K562 (cell line): ENCODE results near the gene ZNF839. TPM values are rescaled to one million over a fixed set of nuclear protein-coding genes. Genes with fewer than 3 reads are reported as not detected.

ENCODE experiments used
- ATAC-seq: fragments of 200-7000 bp; cut with Tn5 transposase; 3 replicates; pipeline ENCODE4 v1.9.1; 2020; ENCODE audit warnings: moderate library complexity
- BruUV-seq: library from RNA; stranded (reverse); fragments of 400-500 nt; replicated peaks from 2 replicates; lab custom pipeline; 2021; lab: Mats Ljungman, UMichigan
- CTCF ChIA-PET: fragments of 300-600 bp; formaldehyde crosslinking; extraction: SDS; loops from one replicate; lab custom pipeline; 2021; ENCODE audit warnings: low intra/inter-chr PET ratio; lab: Yijun Ruan, JAX
- POLR2A ChIA-PET: fragments of 300-600, 350-650 bp; sonication (Branson Sonifier 250); formaldehyde crosslinking; extraction: SDS; loops from one replicate; lab custom pipeline; 2021; ENCODE audit warnings: antibody characterized with exemption, inconsistent platforms; lab: Yijun Ruan, JAX
- DNase-seq, 4 experiments: peaks; one replicate each; pipeline versions ENCODE4 v3.0.0 to v3.0.0-alpha.2; 2011 to 2018; ENCODE audit warnings: low spot score in 3 of 4, mixed read lengths in 3 of 4; ENCODE audit errors: extremely low read depth in 1 of 4
- FAIRE-seq: peaks from 2 replicates; lab custom pipeline; 2011; peaks lifted over from hg19 to GRCh38; lab: Jason Lieb, UNC
- H2AFZ ChIP-seq: 2 replicates; pipeline ENCODE4 v1.6.0; 2011; ENCODE audit warnings: low read depth, low read length, control low read depth, inconsistent platforms
- H3K27ac ChIP-seq: fragments of 200-600 bp; 3 replicates; pipeline ENCODE4 v1.8.0; 2011; ENCODE audit warnings: low read depth, mild to moderate bottlenecking, control low read depth, inconsistent platforms, low read length, moderate library complexity, mixed read lengths; ENCODE audit errors: extremely low read depth
- H3K27me3 ChIP-seq, 2 experiments: fragments of 300-600 bp in 1 of 2; 2 replicates in 1 of 2; 3 replicates in 1 of 2; pipeline versions ENCODE4 v1.6.0 to v1.8.0; 2011; ENCODE audit warnings: inconsistent platforms in 2 of 2, low read length in 2 of 2, mild to moderate bottlenecking in 1 of 2, mixed read lengths in 1 of 2, moderate library complexity in 1 of 2; ENCODE audit not compliant: control insufficient read depth in 2 of 2, insufficient read depth in 2 of 2
- H3K36me3 ChIP-seq: fragments of 300-600 bp; 3 replicates; pipeline ENCODE4 v1.8.0; 2011; ENCODE audit warnings: mild to moderate bottlenecking, low read length, inconsistent platforms; ENCODE audit not compliant: control insufficient read depth, insufficient read depth
- H3K4me1 ChIP-seq, 2 experiments: fragments of 200-600 bp in 1 of 2; replicated peaks in 1 of 2; 2 replicates in 1 of 2; 3 replicates in 1 of 2; pipeline versions ENCODE4 v1.5.1 to v1.8.0; 2011; ENCODE audit warnings: inconsistent platforms in 2 of 2, low read length in 2 of 2, mild to moderate bottlenecking in 1 of 2, mixed read lengths in 1 of 2, moderate library complexity in 1 of 2; ENCODE audit not compliant: control insufficient read depth in 2 of 2, insufficient read depth in 2 of 2
- H3K4me2 ChIP-seq: 2 replicates; pipeline ENCODE4 v1.6.1; 2011; ENCODE audit warnings: low read length, control low read depth, inconsistent platforms, mixed read lengths; ENCODE audit not compliant: insufficient read depth
- H3K4me3 ChIP-seq: fragments of 200-600 bp; sonication (generic), shearing (Covaris generic); 2 replicates; pipeline ENCODE4 v1.5.1; 2016; ENCODE audit warnings: control low read depth, inconsistent platforms
- H3K79me2 ChIP-seq: fragments of 200-600 bp; 3 replicates; pipeline ENCODE4 v1.8.0; 2011; ENCODE audit warnings: low read length, inconsistent platforms; ENCODE audit not compliant: control insufficient read depth, insufficient read depth
- H3K9ac ChIP-seq, 2 experiments: 2 replicates each; pipeline versions ENCODE4 v1.6.0 to v1.6.1; 2011; ENCODE audit warnings: low read depth in 2 of 2, low read length in 2 of 2, control low read depth in 1 of 2, inconsistent platforms in 1 of 2, mild to moderate bottlenecking in 1 of 2, mixed read lengths in 1 of 2; ENCODE audit not compliant: insufficient read depth in 1 of 2
- H3K9me1 ChIP-seq: one replicate; pipeline ENCODE4 v1.6.0; 2011; ENCODE audit warnings: inconsistent platforms, mild to moderate bottlenecking, low read length, moderate library complexity; ENCODE audit not compliant: control insufficient read depth, insufficient read depth
- H3K9me3 ChIP-seq: replicated peaks from 2 replicates; pipeline ENCODE4 v1.5.1; 2011; ENCODE audit warnings: low read depth, low read length, inconsistent platforms; ENCODE audit not compliant: control insufficient read depth, insufficient read depth
- H4K20me1 ChIP-seq: replicated peaks from 2 replicates; pipeline ENCODE4 v1.6.1; 2011; ENCODE audit warnings: low read length, inconsistent platforms, mixed read lengths; ENCODE audit not compliant: control insufficient read depth, insufficient read depth
- CREB1 ChIP-seq, 2 experiments: sonication (generic) in 1 of 2; formaldehyde crosslinking in 1 of 2; IDR thresholded peaks; 2 replicates each; pipeline versions ENCODE4 v1.6.1 to v1.8.0; 2012 to 2022; ENCODE audit warnings: inconsistent platforms in 1 of 2, mild to moderate bottlenecking in 1 of 2, missing genetic modification reagents in 1 of 2, moderate library complexity in 1 of 2
- NR3C1 ChIP-seq: sonication (generic); formaldehyde crosslinking; IDR thresholded peaks from 2 replicates; pipeline ENCODE4 v1.8.1; 2022; ENCODE audit warnings: missing genetic modification reagents
- RAD51 ChIP-seq: fragments of 450-650 bp; IDR thresholded peaks from 2 replicates; pipeline ENCODE4 v1.7.1; 2016; ENCODE audit warnings: low read depth, mild to moderate bottlenecking, borderline replicate concordance
- SNRNP70 ChIP-seq: fragments of 200-400 bp; formaldehyde crosslinking; optimal IDR thresholded peaks from 2 replicates; pipeline ENCODE3; 2017; ENCODE audit warnings: low read depth, low read length
- SREBF2 ChIP-seq: sonication (generic); formaldehyde crosslinking; IDR thresholded peaks from 2 replicates; pipeline ENCODE4 v1.4.0; 2020; ENCODE audit warnings: mild to moderate bottlenecking, missing genetic modification reagents
- TAF7 ChIP-seq: fragments of 450-650 bp; IDR thresholded peaks from 2 replicates; pipeline ENCODE4 v1.6.1; 2016; ENCODE audit warnings: missing genetic modification characterization, missing compliant biosample characterization
- ZNF717 ChIP-seq: fragments of 250-450 bp; sonication (Bioruptor Pico); IDR thresholded peaks from 2 replicates; pipeline ENCODE4 v1.5.0; 2021
- ZNF785 ChIP-seq: fragments of 250-450 bp; sonication (Bioruptor Pico); IDR thresholded peaks from 2 replicates; pipeline ENCODE4 v1.4.0; 2020; ENCODE audit warnings: mild to moderate bottlenecking
- WGBS: fragments of 100-300 bp; shearing (Covaris generic); methylation state at CpG from one replicate; pipeline ENCODE4 v1.1.6; 2016; ENCODE audit warnings: low coverage, mixed read lengths; ENCODE audit not compliant: insufficient coverage; ENCODE audit errors: missing lambda C conversion rate; 5-methylcytosine and 5-hydroxymethylcytosine counted together
- in situ Hi-C: fragments of 300-500 bp; cut with MboI; formaldehyde crosslinking; loops from 4 replicates; pipeline ENCODE4 v1.15.0; 2018; ENCODE audit warnings: inconsistent platforms, mixed read lengths
- intact Hi-C: fragments of 100-400 bp; cut with micrococcal nuclease; formaldehyde crosslinking; loops from 2 replicates; pipeline ENCODE4 v1.14.2; 2022
- polyA plus RNA-seq, 8 experiments: library from polyadenylated mRNA; depleted of rRNA in 4 of 8; stranded (reverse) in 5 of 8; unstranded in 3 of 8; fragments of >200 nt; fragmentation: Nextera tagmentation in 2 of 8; fragmentation: Illumina TruSeq in 1 of 8; extraction: Ambion mirVana in 2 of 8; extraction: Trizol in 1 of 8; gene quantifications; 2 replicates each; pipeline versions ENCODE4 v1.2.1 to v1.2.3, GENCODE V29; 2011 to 2014; ENCODE audit warnings: inconsistent platforms in 1 of 8, missing spikeins in 1 of 8
- total RNA-seq, 7 experiments: library from RNA; depleted of rRNA in 6 of 7; stranded (reverse); fragments of >200 nt in 6 of 7; fragmentation: Illumina TruSeq in 2 of 7; extraction: Trizol in 2 of 7; gene quantifications; 2 replicates each; pipeline versions ENCODE4 v1.2.1 to v1.2.3, GENCODE V29; 2011 to 2021; ENCODE audit warnings: low replicate concordance in 1 of 7

ZNF839 gene
- total and polyA plus RNA-seq, 9 of the 15 experiments (the other 6 are each of a cell fraction or from before 2014, with no cell fraction given), result 0.42 to 8.4 (median 5.7) TPM

GRCh38 chr14:102275866-102276265 is 43.7 kb upstream of the ZNF839 start:
- Histone ChIP-seq H2AFZ (no peak overlapping the region), H3K79me2 (no peaks in the 10 kb centered on the region), H3K36me3 (no peaks in the 10 kb centered on the region), H4K20me1 (no peaks in the 10 kb centered on the region), H3K4me2 (no peak overlapping the region), H3K9me1 (no peaks in the 10 kb centered on the region), H3K27ac (no peak overlapping the region), H3K4me3 (no peak overlapping the region), H3K4me1 (no peaks in the 10 kb centered on the region; a peak in 1 of 5 replicates), H3K27me3 (no peaks in the 10 kb centered on the region), H3K9me3 (no peaks in the 10 kb centered on the region), H3K9ac (no peak overlapping the region)
- WGBS, result 92% methylated on average over 7 of the region's 7 CpGs
- FAIRE-seq (no peak), ATAC-seq (no peak), DNase-seq (no peak)
- no TSS peak for BruUV-seq
- intact Hi-C loops (no loop called here), in situ Hi-C loops (no loop called here)
- TF ChIP-seq NR3C1 (CRISPR knock-in tag), result no peak
- TF ChIP-seq ZNF785 (CRISPR knock-in tag), result no peak
- no peak for TF ChIP-seq SREBF2 (CRISPR knock-in tag)
- no peak for TF ChIP-seq CREB1 (IDR thresholded peaks at IDR 0.05)
- TF ChIP-seq CREB1 (CRISPR knock-in tag; IDR thresholded peaks at IDR 0.05), result no peak
- no peak for TF ChIP-seq ZNF717 (CRISPR knock-in tag)
- TF ChIP-seq SNRNP70, result no peak
- no peak for TF ChIP-seq RAD51
- no peak for TF ChIP-seq TAF7
- ChIA-PET POLR2A (no interaction called here), CTCF (no interaction called here)
